ENCODE data around the gene MRPS15.
"Not testable (repeated sequence)": the region's sequence is repeated elsewhere in the genome, so short reads cannot be mapped to it uniquely, and the experiment has no call there.

The MRPS15 gene

DNA sequence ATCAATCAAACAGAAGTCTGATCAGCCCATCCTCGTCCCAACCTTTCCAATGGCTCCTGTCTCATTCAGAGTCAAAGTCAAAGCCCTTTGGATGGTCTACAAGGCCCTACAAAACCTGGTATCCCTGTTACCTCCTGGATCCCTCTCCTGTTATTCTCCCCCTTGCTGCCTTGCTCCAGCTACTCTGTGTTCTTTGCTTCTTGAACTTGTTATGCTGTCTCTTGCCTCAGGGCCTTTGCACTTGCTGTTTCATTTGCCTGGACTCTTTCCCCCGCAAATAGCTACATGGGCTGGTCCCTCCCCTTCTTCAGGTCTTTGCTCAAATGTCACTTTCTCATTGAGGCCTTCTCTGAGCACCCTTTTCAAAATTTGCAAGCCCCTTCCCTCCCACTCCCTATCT, 19.9 kb upstream of the MRPS15 start:
- no peak for DNase-seq (ENCODE audit: low read depth)

DNA sequence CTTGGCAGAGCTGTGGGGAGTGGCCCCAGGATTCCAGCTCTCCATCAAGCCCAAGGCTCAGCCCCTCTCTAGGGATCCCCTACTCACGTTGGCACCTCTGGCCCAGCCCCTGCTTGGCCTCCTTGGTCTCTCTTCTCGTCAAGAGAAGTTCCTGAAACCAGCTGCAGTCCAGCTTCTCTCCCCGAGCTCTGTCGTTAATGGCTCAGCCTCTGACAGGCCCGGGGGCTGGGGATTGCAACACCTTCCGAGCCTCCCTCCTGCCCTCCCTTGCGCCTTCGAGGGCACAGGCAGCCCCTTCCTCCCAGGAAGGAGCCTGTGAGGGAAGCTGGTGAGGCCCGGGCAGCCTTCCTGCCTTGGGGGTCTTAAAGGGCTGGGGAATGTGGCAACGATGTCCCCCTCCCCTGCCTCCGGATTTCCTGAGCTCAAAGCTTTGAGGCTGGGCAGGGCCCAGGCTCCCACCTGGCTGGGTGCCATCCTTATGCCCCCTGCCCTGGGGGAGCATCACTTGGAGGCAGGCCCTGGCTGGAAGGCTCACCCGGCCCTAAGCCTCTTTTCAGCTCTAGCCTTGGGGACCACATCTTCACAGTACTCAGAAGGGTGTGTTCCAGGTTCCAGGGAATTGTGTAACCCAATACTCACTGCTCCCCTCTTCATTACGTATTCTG, 18.7 kb upstream of the MRPS15 start, which contains the start of gene CSF3R:
CSF3R (minus strand) TSS at position 190 of the 665 bp plus-strand sequence. CDS start 3,417 bp downstream, outside the sequence.
- no peak for DNase-seq (ENCODE audit: low read depth)

DNA sequence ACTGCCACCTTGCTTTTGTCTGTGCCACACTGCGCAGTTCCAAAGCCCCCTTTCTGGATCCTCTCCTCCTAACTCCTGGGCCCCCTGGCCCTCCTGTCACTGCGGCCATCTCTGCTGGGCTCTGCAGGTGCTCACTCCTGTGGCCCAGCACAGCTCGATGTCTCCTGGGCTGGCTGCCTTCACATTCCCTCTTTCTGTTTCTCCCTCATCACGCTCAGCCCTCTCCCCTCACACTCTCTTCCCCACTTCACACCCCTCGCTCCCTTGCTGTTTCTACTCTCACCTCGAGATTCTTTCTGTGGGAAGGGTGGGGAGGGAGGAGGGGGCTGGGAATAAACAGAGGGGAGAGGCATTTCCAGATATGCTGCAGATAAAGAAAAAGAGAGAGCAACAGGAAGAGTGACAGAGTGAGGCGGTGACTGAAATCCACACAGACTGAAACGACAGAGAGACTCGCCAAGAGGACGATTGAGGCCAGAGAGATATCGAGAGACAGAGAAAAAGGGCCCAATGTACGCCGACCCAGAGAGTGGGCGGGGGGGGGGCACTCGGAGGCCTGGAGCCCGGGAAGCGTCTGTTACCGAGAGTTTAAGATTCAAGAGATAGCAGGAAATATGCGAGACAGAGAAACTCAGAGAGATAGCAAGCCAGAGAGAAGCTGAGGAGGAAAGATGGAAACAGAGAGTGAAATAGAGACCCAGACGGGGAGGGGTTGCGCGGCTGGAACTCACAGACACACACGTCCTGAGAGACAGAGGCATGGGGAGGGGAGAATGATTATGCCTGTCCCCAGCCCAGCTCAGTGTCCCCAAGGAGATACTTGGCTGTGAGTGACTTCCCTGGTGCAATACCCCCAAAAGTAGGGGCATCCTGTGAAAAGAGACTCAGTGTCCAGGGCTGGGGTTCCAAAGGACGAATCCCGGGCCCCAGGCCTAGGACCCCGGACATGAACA, 17.9 kb upstream of the MRPS15 start:
- no peak for DNase-seq (ENCODE audit: low read depth)

DNA sequence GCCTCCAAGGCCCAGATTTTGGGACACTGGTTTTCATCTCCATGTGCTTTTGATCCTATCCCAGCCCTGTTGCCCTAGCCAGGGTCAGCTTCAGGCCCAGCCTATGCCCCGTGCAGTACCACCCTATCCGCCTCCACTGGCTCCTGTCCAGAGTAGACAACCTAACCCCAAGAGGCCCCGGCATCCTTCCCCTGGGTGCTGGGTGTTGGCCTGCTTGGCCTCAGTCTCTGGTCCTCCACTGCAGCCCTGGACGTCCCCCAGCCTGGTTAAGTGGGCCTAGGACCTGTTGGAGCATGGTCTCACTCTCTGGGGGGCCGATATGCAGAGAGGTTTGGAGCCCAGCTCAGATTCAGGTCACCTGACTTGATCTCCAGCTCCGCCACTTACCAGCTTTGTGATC, 16.9 kb upstream of the MRPS15 start:
- DNase-seq (ENCODE audit: low read depth), result no peak

DNA sequence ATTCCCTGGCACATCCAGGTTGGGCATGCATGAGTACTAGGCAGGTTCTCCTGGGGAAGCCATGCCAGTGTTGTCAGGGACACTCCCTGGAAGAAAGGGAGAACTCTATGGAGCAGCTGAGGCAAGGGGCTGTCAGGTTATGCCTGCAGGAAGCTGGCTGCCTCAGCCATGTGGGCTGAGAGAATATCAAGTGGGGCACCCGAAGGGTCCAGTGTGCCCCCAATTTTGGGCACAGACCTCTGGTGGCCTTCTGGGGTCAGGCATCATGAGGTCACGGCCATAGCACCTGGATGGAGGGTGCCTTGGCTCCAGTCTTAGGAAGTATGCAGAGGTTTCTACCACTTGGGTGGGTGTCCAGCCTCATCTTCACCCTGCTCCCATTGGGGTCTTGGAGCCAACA, 16.0 kb upstream of the MRPS15 start:
- DNase-seq (ENCODE audit: low read depth), result no peak

DNA sequence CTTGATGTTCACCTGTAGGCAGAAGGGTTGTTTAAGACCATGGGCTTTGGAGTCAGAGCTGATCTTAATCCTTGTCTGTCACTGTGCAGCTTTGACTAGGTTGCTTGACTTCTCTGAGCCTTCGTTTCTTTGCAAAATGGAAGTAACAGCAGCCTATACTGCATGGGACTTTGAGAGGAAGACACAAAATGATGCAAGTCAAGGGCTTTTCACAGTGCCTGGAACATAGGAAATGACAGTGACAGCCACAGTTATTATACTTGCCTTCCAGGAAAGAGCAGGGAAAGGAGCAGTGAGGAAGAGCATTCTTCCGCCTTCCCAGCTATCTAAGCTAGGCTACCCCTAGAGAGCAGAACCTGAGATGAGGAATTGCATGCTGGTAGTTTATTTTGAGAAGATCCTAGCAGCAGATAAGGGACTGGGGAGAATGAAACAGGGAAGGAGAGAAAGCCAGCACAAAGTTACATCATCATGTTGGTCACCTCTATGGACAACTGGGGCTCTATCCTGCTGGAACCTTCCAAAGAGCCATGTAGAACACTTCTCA, 15.4 kb upstream of the MRPS15 start:
- DNase-seq (ENCODE audit: low read depth), result no peak

DNA sequence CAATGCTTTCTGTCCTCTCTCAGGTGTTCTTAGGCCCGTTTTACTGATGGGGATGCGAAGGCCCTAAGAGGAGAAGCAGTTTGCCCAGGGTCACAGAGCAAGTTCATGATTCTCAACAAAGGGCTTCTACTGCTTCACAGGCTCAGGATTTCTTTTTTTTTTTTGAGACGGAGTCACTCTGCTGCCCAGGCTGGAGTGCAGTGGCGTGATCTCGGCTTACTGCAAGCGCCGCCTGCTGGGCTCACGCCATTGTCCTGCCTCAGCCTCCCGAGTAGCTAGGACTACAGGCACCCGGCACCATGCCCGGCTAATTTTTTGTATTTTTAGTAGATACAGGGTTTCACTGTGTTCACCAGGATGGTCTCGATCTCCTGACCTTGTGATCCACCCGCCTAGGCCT, 13.4 kb upstream of the MRPS15 start:
- not testable (repeated sequence) for DNase-seq (ENCODE audit: low read depth)

DNA sequence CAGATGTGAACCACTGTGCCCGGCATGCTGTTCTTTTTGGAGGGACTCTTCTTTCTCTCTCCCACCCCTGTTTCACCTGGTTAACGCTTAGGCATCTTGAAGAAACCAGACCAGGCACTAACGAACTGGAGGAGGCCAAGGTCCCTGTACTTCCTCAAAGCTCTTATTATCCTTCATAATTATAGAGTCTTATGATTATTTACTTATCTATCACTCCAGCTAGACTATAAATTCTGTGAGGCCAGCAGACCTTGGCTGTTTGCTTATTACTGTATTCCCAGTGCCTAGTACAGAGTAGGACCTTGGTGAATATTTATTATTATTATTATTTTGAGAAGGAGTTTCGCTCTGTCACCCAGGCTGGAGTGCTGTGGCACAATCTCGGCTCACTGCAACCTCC, 12.8 kb upstream of the MRPS15 start:
- DNase-seq (ENCODE audit: low read depth), result no peak

DNA sequence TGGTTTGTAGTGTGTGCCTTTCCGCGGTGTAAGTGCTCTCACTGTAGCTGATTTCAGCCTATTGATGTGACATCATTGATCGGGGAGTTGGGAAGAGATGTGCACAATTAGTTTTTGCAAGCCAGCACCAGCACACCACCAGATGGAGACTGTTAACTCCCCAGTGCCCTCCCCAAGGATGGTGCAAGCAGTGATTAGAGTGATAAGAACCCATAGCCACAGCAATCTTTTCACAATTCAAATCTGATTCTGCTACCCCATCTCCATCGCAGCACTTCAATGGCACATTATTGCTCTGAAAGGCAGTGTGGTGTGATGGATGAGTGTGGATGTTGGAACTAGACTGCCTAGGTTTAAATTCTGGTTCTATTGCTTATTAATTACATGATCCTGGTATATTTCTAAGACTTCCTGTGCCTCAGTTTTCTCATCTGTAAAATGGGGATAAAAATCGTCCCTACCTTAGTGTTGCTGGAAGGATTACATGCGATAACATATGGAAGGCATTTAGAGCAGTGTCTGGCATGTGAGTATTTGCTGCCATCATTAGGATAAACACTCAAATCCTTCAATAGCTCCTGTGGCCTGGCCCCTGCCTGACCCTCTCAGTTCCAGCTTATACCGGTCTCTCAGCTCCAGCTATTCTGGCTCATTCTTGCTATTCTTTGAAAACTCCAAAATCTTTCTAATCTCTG, 11.9 kb upstream of the MRPS15 start:
- no peak for DNase-seq (ENCODE audit: low read depth)

DNA sequence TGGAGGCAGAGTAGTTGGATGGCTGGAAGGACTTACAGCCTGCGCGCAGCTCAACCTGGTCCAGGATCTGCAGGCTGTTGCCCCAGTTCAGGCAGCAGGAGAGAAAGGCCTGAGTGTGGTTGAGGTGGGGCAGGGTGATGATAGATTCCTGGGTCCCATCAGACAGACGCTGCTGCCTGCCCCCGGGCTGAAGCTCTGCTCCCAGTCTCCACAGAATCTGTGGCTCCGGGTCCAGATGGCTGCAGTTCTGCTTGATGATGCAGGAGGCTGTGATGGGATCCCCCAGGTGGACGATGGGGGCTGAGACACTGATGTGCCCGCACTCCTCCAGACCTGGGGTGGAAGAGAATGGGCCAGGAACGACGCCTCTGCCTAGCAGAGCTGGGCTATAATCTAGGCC, 11.2 kb upstream of the MRPS15 start:
- DNase-seq (ENCODE audit: low read depth), result no peak

DNA sequence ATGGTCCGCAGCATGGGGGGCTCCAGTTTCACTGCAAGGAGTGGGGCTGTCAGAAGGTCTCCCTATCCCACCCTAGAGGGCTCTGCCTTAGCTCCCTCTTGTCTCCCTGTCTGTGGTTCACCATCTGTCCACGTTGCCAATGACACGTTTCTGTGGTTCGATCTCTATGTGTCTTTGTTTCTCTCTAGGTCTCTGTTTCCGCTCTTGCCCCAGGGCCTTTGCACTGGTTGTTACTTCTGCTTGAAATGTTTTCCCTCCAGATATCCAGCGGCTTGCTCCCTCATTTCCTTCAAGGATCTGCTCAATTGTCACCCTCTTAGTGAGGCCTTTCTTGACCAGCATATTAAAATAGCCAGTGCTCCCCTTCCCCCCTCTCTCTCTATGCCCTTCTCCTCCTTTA, 8.5 kb upstream of the MRPS15 start:
- no peak for DNase-seq (ENCODE audit: low read depth)

DNA sequence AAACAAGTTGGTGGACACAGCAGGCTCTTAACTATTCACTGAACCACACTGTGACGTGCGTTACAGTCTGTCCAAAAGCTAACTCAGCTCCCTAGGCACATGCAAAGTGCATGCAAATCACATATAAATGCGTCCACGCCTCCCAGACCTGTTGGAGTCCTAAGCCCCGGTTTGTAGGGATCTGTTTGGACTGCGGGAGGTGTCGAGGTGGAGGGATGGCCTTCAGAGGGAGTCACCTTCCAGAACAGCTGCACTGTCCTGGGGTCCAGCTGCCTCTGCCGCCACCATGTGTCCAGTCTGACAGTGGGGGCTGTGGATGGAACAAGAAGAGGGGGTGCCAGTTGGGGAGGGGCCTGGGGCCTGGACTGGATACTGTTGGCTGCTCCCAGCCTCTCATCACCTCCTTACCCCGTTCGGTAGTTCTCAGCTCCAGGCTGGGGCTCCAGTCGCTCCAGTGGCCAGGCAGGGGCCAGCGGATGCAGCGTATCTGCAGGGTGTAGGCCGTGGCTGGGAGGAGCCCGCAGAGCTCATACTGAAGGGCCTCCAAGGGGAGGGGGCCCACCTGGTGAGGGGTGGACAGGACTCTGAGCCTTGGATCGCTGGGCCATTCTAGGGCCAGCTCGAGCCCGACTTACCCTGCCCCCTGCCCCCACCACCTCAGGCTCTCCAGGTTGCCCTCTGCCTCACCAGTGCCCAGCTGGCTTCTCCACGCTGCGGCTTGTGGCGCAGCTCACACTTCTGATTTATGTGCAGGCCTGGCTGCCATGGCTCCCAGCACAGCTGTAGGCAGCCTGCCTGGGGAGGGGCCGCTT, 7.9 kb upstream of the MRPS15 start:
- no peak for DNase-seq (ENCODE audit: low read depth)

DNA sequence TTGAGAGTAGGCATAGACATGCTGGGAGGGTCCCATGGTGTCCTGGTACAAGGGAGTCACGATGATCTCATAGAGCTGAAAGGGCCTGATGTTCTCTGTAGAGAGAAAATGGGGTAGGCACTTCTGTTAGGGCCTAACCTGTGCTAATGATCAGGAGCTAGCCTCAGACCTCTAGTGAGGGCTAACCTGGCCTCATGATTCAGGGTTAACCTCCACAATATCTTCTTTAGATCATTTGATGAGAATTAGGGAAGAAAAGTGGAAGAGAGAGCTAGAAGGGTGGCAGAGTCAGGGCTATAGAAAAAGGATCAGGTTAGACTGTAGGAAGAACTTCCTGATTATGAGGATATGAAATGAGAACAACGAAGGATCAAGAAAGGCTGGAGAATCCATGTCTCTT, 5.0 kb upstream of the MRPS15 start:
- no peak for DNase-seq (ENCODE audit: low read depth)

DNA sequence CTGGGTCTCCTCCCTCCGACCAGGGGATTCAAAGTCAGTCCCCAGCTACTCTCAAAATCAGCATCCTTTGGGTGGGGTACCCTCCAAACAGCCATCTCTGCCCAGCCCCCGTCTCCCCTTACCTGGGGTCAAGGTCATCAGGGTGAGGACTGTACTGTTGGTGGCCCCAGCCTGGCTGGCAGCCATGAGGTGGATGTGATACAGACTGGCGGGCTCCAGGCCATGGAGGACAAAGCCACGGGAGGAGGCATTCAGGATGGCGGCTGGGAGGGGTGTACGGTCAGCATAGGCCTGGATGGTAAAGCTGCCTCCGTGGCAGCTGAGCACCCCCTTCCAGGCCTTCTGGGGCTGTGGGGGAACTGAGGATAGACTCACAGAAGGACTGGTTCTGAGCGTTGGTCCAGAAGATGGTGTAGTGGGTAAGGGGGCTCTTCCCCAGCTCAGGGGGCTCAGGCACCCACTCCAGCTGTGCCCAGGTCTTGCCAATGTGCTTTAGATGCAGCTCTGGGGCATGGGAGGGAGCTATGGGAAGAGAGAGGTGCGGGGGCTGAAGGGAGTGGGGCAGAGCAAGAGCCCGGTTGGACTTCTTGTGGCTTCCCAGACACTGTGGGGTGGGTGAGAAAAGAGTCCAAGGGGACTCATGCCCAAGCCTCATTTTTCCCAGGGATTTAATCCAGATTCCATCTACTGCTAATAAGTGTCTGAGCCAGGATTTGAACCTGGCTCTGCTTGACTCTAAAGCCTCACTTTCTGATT, 3.7 kb upstream of the MRPS15 start:
- DNase-seq (ENCODE audit: low read depth), result no peak

DNA sequence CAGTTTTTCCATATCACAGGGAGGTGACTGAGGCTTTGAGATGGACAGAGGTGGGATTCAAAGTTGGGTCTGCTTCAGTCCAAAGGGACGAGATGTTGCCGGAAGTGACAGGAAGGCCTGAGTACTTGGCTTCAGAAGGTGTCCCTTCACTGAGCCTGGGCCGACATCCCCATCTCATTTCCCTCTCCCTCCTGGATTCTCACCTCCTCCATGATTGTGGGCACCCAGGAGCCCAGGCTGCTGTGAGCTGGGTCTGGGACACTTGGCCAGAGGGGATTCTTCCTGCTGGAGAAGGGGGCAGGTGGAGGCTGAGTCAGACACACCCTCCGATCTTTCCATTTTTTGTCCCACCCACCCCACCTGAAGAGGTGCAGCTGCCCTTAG, 2.8 kb upstream of the MRPS15 start:
- DNase-seq (ENCODE audit: low read depth), result no peak

DNA sequence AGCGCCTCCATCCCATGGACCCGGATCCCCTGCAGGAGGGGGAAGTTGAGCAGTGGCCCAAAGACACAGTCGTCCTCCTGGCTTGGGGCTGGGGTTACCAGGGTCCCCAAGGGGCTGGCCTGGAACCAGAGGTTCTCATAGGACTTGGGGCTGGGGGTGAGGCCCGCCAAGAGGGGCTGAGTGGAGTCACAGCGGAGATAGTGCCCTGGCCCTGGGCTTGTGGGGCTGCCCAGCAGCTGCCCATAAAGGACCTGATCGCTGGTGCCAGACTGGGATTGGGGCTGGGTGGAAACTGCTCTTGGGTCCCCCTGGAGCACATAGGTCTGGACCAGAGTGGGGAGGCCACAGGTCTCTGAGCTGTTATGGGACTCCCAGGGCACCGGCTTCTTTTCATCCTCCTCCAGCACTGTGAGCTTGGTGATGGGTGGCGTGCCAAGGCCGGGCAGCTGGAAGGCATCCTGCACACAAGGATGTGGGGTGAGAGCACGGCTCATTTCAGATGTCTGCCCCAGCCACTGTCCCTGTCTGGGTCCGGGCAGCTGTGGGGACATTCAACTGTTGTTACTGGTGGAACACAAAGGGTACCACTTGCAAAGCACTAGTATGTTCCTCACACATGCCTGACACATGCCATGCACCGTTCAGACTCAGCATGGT, 2.3 kb upstream of the MRPS15 start:
- no peak for DNase-seq (ENCODE audit: low read depth)

DNA sequence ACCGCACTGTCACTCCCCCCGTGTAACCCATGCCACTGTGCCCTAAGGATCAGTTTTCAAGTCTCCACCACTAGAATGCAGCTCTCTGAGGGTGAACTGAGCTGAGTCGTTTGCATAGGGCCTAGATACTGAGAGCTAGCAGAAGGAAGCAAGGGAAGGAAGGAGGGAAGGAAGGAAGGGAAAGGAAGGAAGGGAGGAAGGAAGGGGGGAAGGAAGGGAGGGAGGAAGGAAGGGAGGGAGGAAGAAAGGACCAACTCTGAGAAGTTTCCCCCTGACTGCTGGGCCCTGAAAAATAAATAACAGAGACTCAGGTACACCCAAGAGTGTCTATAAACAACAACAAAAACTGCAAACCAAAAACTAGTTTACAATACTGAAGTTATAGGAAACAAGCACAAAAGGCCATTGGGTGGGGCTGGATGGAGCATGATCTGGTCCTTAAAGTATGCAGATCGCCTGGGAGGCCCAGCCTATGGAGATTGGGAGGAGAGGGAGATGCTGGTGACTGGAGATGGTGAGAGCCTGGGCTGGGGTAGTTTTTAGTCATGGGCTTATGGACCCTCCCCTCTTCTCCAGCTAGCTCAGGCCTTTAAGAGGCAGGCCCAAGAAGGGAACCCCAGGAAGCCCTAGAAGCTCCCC, 1.7 kb upstream of the MRPS15 start:
- no peak for DNase-seq (ENCODE audit: low read depth)

DNA sequence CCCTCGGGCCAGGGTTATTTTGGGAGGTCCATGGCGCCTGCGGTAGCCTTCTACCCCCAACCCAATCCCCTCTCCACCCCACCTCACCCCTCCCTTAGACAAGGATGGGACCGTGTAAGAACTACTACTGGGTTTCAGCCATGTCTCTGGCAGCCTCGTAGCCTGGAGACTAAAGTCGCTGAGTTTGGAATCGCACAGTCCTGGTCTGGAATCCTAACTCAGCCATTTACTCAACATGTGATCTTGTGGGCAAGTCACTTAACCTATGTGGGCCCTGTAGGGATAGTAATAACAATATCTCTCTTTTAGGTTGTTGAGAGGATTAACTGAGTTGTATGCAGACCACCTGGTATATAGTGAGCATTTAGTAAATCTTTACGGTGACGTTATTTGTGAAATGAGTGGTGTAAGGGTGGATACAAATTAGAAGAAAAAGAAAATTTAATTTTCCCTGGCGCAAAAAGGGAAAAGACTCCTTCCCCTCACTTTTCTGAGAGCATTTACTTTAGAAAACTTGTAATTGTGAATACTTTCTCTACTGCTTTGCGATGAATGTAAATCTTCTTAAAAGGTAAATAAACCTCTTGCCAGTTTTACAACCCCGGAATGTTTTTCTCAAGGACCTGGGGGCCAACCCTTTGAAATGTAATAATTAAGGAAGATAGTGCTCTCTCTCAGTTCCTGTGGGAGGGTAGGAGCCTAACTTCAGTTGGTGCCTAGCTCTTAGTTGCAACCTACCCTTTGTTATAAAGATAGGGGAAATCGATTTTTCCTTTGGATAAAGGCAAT, 615 bp upstream of the MRPS15 start:
- DNase-seq (ENCODE audit: low read depth), result no peak

DNA sequence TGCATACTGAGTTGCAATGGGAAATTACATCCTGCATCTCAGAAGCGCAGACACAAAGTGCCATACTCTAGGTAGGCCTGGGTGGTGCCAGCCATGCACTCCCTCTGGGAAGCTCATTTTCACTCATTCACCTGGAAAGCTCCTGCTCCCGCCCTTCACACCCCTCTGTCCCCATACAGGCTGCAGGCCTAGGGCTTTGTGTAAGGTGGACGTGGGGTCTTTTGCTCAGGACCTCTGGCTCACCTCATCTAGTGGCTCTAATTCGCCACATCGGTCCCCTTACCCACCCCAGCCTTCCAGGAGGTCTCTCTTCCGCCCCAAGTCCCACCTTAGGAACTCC, 751 bp downstream of the MRPS15 start:
- DNase-seq (ENCODE audit: low read depth), result no peak
